ENCODE measurements around the gene VPS13C. TPM values are rescaled to one million over a fixed set of nuclear protein-coding genes. Genes with fewer than 3 reads are reported as not detected.
A peak's percentile ranks its signal among the peaks of the same experiment; 100 is the strongest.

VPS13C gene
- total RNA-seq, 1 experiment from 2014 or later = 47.3 TPM

- H3K27ac ChIP-seq (ENCODE audit: low read length) = no peak overlapping the region
- in situ Hi-C loops (cut with HindIII; ENCODE audit: low pct_unique_long_range_greater_than_20kb, low sequenced_read_pairs) (no loop called here), intact Hi-C loops (cut with micrococcal nuclease; ENCODE audit: unreplicated experiment) (no loop called here)
- no peaks in the 10 kb centered on the region for H3K27me3 ChIP-seq (ENCODE audit: control insufficient read depth, insufficient read depth, low read length)
- H3K9me3 ChIP-seq (ENCODE audit: control insufficient read depth, insufficient read depth, low read depth, low read length) = no peaks in the 10 kb centered on the region
- DNase-seq (ENCODE audit: low read depth, low spot score) (no peak), ATAC-seq (no peak)
- H3K4me3 ChIP-seq (ENCODE audit: low read depth in 2 of 2, low read length in 2 of 2) = no peak overlapping the region
- CTCF ChIA-PET = no interaction called here
- no peaks in the 10 kb centered on the region; the same call in 1 of the 2 replicates for H3K4me1 ChIP-seq (ENCODE audit: control insufficient read depth, insufficient read depth, low read length)
- POLR2A ChIA-PET = no interaction called here
- TF ChIP-seq POLR2AphosphoS5 (IDR thresholded peaks at IDR 0.05; ENCODE audit: low read depth, low read length) = no peak
- TF ChIP-seq REST (IDR thresholded peaks at IDR 0.05; ENCODE audit: insufficient read depth in 1 of 2, low read depth in 2 of 2, low read length in 1 of 2) = no peak
- TF ChIP-seq SIN3A (IDR thresholded peaks at IDR 0.05; ENCODE audit: borderline replicate concordance, insufficient read depth, low read depth, low read length) = no peak
- TF ChIP-seq CTCF (IDR thresholded peaks at IDR 0.05) = no peak
- TF ChIP-seq TCF7L2 (IDR thresholded peaks at IDR 0.05; ENCODE audit: low read depth, low read length) = no peak
- no TSS peak for BruUV-seq (replicated peaks)
- H3K36me3 ChIP-seq (ENCODE audit: control insufficient read depth, insufficient read depth, low read length) = peaks cover 14% of the 10 kb centered on the region; the same call in 1 of the 2 replicates
Measured at GRCh38 chr15:61978225-61978624, 82.0 kb downstream of the VPS13C start.

DNA sequence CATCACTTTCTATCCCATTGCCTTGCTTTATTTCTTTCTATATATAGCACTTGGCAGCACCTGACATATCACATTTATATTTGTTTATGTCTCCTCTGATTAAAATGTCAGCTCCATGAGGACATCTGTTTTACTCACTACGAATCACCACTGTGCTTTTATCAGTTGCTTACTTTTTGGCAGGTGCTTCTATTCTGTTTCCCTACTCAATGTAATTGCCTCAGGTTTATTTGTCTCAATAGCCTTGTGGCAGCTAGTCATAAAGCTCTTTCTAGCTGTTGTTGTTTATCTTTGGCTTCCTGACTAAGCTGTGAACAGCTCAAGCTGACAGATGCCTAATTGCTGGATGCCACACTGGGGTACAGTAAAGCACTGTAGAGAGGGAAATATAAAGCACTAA, 85.5 kb downstream of the VPS13C start:
- in situ Hi-C loops (cut with HindIII; ENCODE audit: low pct_unique_long_range_greater_than_20kb, low sequenced_read_pairs) (no loop called here), intact Hi-C loops (cut with micrococcal nuclease; ENCODE audit: unreplicated experiment) (no loop called here)
- H3K4me3 ChIP-seq (ENCODE audit: low read depth in 2 of 2, low read length in 2 of 2) = no peak overlapping the region
- ATAC-seq (no peak), DNase-seq (ENCODE audit: low read depth, low spot score) (peak; percentile 5)
- peaks cover 21% of the 10 kb centered on the region; the same call in 1 of the 2 replicates for H3K36me3 ChIP-seq (ENCODE audit: control insufficient read depth, insufficient read depth, low read length)
- ChIA-PET CTCF (interaction anchor here (0.8 kb wide), 1 partner anchor 22 kb away, joined by 4 read pairs; no protein-coding TSS in a partner anchor), POLR2A (no interaction called here)
- no peaks in the 10 kb centered on the region for H3K9me3 ChIP-seq (ENCODE audit: control insufficient read depth, insufficient read depth, low read depth, low read length)
- no peaks in the 10 kb centered on the region for H3K27me3 ChIP-seq (ENCODE audit: control insufficient read depth, insufficient read depth, low read length)
- H3K4me1 ChIP-seq (ENCODE audit: control insufficient read depth, insufficient read depth, low read length) = no peaks in the 10 kb centered on the region; the same call in 1 of the 2 replicates
- no peak for TF ChIP-seq SIN3A (IDR thresholded peaks at IDR 0.05; ENCODE audit: borderline replicate concordance, insufficient read depth, low read depth, low read length)
- TF ChIP-seq CTCF (IDR thresholded peaks at IDR 0.05) = no peak
- no peak for TF ChIP-seq POLR2AphosphoS5 (IDR thresholded peaks at IDR 0.05; ENCODE audit: low read depth, low read length)
- no peak for TF ChIP-seq REST (IDR thresholded peaks at IDR 0.05; ENCODE audit: insufficient read depth in 1 of 2, low read depth in 2 of 2, low read length in 1 of 2)
- TF ChIP-seq TCF7L2 (IDR thresholded peaks at IDR 0.05; ENCODE audit: low read depth, low read length) = no peak
- no TSS peak for BruUV-seq (replicated peaks)
- H3K27ac ChIP-seq (ENCODE audit: low read length) = no peak overlapping the region
